Sigmoid colon (tissue), 7 donors: Measurements from ENCODE around the gene MICOS13. TPM values are rescaled to one million over a fixed set of nuclear protein-coding genes. Genes with fewer than 3 reads are reported as not detected.

Experiments
- DNase-seq: peaks from one replicate; pipeline ENCODE4 v3.0.0-alpha.2; 2019
- H3K27ac ChIP-seq, 4 donors: fragments of 200-600 bp; sonication (generic); one replicate each; pipeline ENCODE4 v1.5.1; 2016 to 2019; ENCODE audit warnings: mild to moderate bottlenecking in 1 of 4
- H3K27me3 ChIP-seq, 3 donors: fragments of 200-600 bp; sonication (generic); one replicate each; pipeline ENCODE4 v1.5.1; 2019; ENCODE audit warnings: mild to moderate bottlenecking in 1 of 3
- H3K36me3 ChIP-seq, 4 donors: fragments of 200-600 bp; sonication (generic); one replicate each; pipeline ENCODE4 v1.5.1; 2016 to 2019
- H3K4me1 ChIP-seq, 4 donors: fragments of 200-600 bp; sonication (generic); one replicate each; pipeline ENCODE4 v1.5.1; 2017 to 2019
- H3K4me3 ChIP-seq, 4 donors: fragments of 200-600 bp; sonication (generic); one replicate each; pipeline ENCODE4 v1.5.1; 2017 to 2019; ENCODE audit warnings: mild to moderate bottlenecking in 2 of 4, moderate library complexity in 1 of 4
- H3K9me3 ChIP-seq, 4 donors: fragments of 200-600 bp in 3 of 4; sonication (generic) in 3 of 4; one replicate each; pipeline versions ENCODE4 v1.5.1 to v1.6.1; 2013 to 2019
- EP300 ChIP-seq, 4 donors: sonication (generic); formaldehyde crosslinking; IDR thresholded peaks; one replicate each; pipeline ENCODE4 v1.6.1; 2017; ENCODE audit warnings: antibody characterized with exemption in 4 of 4
- POLR2A ChIP-seq, 2 donors: fragments of 450-650 bp; IDR thresholded peaks; one replicate each; pipeline ENCODE4 v1.6.1; 2016; ENCODE audit warnings: antibody characterized with exemption in 2 of 2, mild to moderate bottlenecking in 2 of 2, moderate library complexity in 2 of 2
- POLR2AphosphoS5 ChIP-seq, 4 donors: sonication (generic); formaldehyde crosslinking; IDR thresholded peaks; one replicate each; pipeline ENCODE4 v1.6.1; 2017; ENCODE audit warnings: antibody characterized with exemption in 4 of 4
- WGBS, 2 donors: extraction: QIAGEN DNeasy Blood & Tissue Kit; methylation state at CpG; one replicate each; pipeline ENCODE4 v1.1.7; 2013; 5-methylcytosine and 5-hydroxymethylcytosine counted together
- intact Hi-C: fragments of 100-400 bp; cut with DNase I; formaldehyde crosslinking; loops from one replicate; pipeline ENCODE4 v1.15.1; 2023
- polyA plus RNA-seq, 3 donors: library from polyadenylated mRNA; stranded (reverse); fragments of 200-250 nt; gene quantifications; one replicate each; pipeline ENCODE4 v1.2.3, GENCODE V29; 2013
- total RNA-seq, 4 donors: library from RNA; depleted of rRNA; stranded (reverse); fragments of >200 nt; gene quantifications; one replicate each; pipeline ENCODE4 v1.1.0, GENCODE V29; 2016
- TF ChIP-seq, protein P1 (sequence below), 4 experiments: fragments of 450-650 bp in 3 of 4; fragments of 200-600 bp in 1 of 4; IDR thresholded peaks; one replicate each; pipeline ENCODE4 v1.5.1; 2016 to 2019; ENCODE audit warnings: antibody characterized with exemption in 4 of 4, mild to moderate bottlenecking in 3 of 4, moderate library complexity in 2 of 4
- donor health status: healthy with polysubstance abuse.
- donor health status: Bipolar disorder and iron deficiency.
- donor health status: healthy.

Gene MICOS13
- total and polyA plus RNA-seq, 7 donors: 39.6 to 160 (median 87.8) TPM

DNA sequence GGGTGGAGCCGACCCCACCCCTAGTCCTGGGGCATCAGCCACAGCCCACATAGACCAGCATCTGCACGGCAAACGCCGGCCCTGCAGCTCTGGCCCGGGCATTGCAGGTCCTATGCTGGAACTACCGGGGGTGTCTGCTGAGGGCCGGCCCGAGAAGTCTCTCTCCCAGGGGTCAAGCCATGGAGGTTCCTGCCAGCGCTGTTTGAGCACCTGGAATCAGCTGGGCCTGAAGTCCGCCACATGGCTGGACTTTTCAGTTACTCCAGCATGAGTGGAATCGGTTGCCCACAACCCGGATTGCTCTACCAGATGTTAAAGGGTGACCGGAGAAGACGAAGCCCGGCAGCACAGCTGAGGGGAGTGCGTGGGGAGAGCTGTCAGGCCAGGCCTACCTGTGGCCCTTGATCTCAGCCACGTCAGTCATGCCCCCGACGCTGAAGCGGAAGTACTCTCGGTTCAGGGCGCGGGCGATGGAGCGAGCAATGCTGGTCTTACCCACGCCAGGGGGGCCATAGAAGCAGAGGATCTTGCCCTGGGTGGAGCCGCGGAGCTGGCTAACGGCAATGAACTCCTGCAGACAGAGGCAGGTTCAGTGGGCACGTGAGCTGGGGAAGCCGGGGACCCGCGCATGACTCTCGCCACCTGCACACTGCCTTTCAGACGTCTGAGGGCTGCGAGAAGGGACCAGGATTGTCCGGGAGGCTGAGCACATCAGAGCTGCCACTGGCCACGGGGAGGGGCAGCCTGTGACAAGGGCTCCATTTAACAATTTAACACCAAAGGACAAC, 18.5 kb upstream of the MICOS13 start:
- Histone ChIP-seq H3K36me3 (peaks cover 30 to 79% (median 53%) of the 10 kb centered on the region in 4 donors), H3K4me3 (no peak overlapping the region), H3K27me3 (no peaks in the 10 kb centered on the region), H3K9me3 (no peaks in the 10 kb centered on the region), H3K4me1 (no peaks in the 10 kb centered on the region), H3K27ac (no peak overlapping the region)
- intact Hi-C loops: no loop called here
- no peak for TF ChIP-seq EP300 (IDR thresholded peaks at IDR 0.05)
- TF ChIP-seq POLR2AphosphoS5 (IDR thresholded peaks at IDR 0.05): no peak
- TF ChIP-seq, protein P1, sequence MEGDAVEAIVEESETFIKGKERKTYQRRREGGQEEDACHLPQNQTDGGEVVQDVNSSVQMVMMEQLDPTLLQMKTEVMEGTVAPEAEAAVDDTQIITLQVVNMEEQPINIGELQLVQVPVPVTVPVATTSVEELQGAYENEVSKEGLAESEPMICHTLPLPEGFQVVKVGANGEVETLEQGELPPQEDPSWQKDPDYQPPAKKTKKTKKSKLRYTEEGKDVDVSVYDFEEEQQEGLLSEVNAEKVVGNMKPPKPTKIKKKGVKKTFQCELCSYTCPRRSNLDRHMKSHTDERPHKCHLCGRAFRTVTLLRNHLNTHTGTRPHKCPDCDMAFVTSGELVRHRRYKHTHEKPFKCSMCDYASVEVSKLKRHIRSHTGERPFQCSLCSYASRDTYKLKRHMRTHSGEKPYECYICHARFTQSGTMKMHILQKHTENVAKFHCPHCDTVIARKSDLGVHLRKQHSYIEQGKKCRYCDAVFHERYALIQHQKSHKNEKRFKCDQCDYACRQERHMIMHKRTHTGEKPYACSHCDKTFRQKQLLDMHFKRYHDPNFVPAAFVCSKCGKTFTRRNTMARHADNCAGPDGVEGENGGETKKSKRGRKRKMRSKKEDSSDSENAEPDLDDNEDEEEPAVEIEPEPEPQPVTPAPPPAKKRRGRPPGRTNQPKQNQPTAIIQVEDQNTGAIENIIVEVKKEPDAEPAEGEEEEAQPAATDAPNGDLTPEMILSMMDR (IDR thresholded peaks at IDR 0.05): no peak
- peak; percentile 62 for DNase-seq
- 91% methylated on average over 38 of the region's 38 CpGs for WGBS, 2 donors

DNA sequence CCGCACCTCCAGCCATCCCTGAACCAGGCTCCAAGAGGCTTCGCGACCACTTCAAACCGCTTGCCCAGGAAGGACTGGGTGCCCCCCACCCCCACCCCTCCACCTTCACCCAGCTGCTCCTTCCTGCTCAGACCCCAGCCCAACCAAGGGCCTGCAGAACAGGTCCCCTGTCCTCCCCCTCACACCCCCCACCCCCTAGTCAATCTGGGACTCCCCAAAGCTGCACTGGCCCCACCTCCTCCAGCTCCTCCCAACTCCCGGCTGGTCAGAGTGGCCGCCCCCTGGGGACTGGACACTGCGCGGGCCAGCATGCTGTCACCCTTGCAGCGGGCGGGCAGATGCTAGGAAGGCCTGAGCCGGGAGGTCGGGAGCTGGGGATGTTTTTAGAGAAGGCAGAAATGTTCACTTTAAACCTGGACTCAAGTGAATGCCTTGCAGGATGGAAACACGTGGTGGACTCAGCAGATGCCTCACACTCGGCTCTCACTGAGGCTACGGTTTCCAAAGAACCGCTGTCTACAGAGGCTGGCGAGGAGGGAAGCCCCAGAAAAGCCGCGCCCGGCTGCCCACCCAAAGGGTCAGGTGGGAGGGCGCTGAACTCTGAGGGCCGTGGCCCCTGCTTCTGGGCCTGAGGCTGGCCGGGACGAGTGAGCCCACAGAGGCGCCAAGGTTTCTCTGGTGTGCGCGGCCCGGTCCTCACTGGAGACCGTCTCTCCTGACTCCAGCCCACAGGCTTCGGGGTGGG, 17.7 kb upstream of the MICOS13 start:
- 88 to 89% methylated on average over 30 of the region's 30 CpGs for WGBS, 2 donors
- intact Hi-C loops: no loop called here
- DNase-seq: no peak
- Histone ChIP-seq H3K9me3 (no peaks in the 10 kb centered on the region), H3K4me1 (peaks cover 0 to 3% (median 1%) of the 10 kb centered on the region in 4 donors), H3K27me3 (no peaks in the 10 kb centered on the region), H3K4me3 (no peak overlapping the region), H3K27ac (no peak overlapping the region), H3K36me3 (peaks cover 33 to 79% (median 53%) of the 10 kb centered on the region in 4 donors)
- TF ChIP-seq POLR2AphosphoS5 (IDR thresholded peaks at IDR 0.05): no peak

DNA sequence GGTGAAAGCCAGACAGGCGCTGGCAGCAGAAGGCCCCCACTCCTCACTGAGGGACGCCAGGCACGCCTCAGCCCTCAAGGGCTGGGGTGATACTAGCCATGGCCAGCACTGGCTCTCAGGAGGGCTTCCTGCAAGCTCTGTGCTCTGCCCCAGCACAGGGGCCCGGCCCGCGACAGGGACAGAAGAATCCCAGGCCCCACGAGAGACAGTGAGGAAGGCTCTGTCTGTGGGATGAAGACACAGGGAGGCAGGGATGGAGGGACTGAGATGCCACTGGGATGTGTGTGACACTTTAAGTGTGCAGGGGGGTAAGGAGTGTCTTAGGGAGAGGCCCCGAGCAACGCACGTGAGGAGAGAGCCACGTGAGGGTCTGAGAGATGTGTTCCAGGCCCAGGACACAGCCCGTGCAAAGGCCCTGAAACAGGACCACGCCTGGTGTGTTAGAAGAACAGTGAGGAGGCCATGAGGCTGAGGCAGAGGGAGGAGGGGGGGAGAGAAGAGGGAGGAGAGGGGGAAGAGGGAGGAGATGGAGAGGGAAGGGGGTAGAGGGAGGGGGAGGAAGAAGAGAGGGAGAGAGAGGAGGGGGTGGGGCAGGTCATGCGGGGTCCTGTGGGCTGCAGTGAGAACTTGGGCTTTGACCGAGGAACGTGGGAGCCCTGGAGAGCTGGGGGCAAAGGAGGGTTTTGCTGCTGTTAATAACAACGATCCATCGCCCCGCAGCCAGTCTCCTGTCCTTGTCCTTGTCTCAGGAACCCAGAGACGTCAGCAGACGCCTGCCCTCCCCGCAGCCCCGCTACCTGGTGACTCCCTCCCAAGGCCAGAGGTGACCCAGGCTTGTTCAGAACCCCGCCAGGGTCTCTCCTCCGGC, 16.9 kb upstream of the MICOS13 start:
- Histone ChIP-seq H3K4me3 (no peak overlapping the region), H3K27me3 (no peaks in the 10 kb centered on the region), H3K27ac (no peak overlapping the region), H3K9me3 (no peaks in the 10 kb centered on the region), H3K36me3 (peaks cover 36 to 86% (median 61%) of the 10 kb centered on the region in 4 donors), H3K4me1 (peaks cover 0 to 11% (median 7%) of the 10 kb centered on the region in 4 donors)
- no peak for TF ChIP-seq POLR2AphosphoS5 (IDR thresholded peaks at IDR 0.05)
- TF ChIP-seq, protein P1 (IDR thresholded peaks at IDR 0.05): no peak
- peak; percentile 66 for DNase-seq
- 81 to 86% methylated on average over 25 of the region's 25 CpGs for WGBS, 2 donors
- intact Hi-C loops: no loop called here

DNA sequence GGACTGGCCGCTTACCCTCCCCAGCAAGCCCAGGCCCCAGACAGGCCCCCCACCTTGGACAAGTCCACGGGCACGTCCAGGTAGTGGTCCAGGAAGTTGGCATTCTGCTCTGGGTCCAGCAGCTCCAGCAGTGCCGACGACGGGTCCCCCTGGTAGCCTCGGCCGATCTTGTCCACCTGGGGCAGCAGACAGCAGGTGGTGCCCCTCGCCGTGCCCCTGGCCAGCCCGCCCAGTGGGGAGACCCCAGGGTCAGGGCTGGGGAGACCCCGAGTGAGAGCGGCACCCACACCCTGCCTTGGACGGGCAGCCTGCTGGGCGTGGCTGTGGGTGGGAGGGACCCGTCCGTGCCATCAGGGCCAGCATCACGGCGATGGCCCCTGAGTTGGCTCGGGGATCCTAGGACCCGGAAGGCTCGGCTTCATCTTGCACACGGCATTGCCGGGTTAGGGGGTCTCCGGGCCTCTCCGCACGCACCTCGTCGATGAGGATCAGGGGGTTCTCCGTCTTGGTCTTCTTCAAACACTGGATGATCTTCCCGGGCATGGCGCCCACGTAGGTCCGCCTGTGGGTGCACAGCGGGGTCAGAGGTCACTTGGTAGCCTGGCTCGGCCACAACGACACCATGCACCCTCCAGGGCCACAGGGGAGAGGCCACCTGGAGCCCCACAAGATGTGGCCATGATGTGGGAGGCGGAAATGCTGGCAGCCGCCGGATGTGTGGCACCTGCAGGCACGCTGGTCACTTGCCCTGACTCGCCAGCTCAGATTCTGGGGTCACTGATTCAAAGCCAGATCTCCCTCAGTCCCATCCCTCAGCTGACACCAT, 16.1 kb upstream of the MICOS13 start:
- intact Hi-C loops: no loop called here
- no peaks in the 10 kb centered on the region for H3K9me3 ChIP-seq
- peaks cover 0 to 19% (median 15%) of the 10 kb centered on the region in 4 donors for H3K4me1 ChIP-seq
- H3K4me3 ChIP-seq: no peak overlapping the region
- TF ChIP-seq POLR2A (IDR thresholded peaks at IDR 0.05): no peak
- TF ChIP-seq POLR2AphosphoS5 (IDR thresholded peaks at IDR 0.05): no peak
- TF ChIP-seq, protein P1 (IDR thresholded peaks at IDR 0.05): no peak
- TF ChIP-seq EP300 (IDR thresholded peaks at IDR 0.05): no peak
- peaks cover 36 to 92% (median 68%) of the 10 kb centered on the region in 4 donors for H3K36me3 ChIP-seq
- DNase-seq: peak; percentile 65
- H3K27me3 ChIP-seq: no peaks in the 10 kb centered on the region
- 81 to 90% methylated on average over 42 of the region's 42 CpGs for WGBS, 2 donors
- no peak overlapping the region for H3K27ac ChIP-seq
